ENCODE results near the gene KRT9.
"Not testable (repeated sequence)": the region's sequence is repeated elsewhere in the genome, so short reads cannot be mapped to it uniquely, and the experiment has no call there.

Gene KRT9

GRCh38 chr17:41579484-41580243, 7.8 kb upstream of the KRT9 start:
- H2AFZ ChIP-seq (ENCODE audit: low read length) = peak overlapping the region; percentile 85
- no peak overlapping the region for H3K4me2 ChIP-seq (ENCODE audit: low read depth, low read length, poor library complexity, severe bottlenecking)
- H3K79me2 ChIP-seq (ENCODE audit: insufficient read depth, low read length) = no peaks in the 10 kb centered on the region
- H3K4me1 ChIP-seq (ENCODE audit: insufficient read depth, low read length, poor library complexity, severe bottlenecking) = no peaks in the 10 kb centered on the region
- no peak for TF ChIP-seq EZH2phosphoT487 (IDR thresholded peaks at IDR 0.05; ENCODE audit: borderline replicate concordance)
- TF ChIP-seq, protein P1, sequence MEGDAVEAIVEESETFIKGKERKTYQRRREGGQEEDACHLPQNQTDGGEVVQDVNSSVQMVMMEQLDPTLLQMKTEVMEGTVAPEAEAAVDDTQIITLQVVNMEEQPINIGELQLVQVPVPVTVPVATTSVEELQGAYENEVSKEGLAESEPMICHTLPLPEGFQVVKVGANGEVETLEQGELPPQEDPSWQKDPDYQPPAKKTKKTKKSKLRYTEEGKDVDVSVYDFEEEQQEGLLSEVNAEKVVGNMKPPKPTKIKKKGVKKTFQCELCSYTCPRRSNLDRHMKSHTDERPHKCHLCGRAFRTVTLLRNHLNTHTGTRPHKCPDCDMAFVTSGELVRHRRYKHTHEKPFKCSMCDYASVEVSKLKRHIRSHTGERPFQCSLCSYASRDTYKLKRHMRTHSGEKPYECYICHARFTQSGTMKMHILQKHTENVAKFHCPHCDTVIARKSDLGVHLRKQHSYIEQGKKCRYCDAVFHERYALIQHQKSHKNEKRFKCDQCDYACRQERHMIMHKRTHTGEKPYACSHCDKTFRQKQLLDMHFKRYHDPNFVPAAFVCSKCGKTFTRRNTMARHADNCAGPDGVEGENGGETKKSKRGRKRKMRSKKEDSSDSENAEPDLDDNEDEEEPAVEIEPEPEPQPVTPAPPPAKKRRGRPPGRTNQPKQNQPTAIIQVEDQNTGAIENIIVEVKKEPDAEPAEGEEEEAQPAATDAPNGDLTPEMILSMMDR (conservative IDR thresholded peaks at IDR 0.05; ENCODE audit: low read length) = peak; percentile 74
- no peak overlapping the region for H3K4me3 ChIP-seq (ENCODE audit: low read length, poor library complexity, severe bottlenecking)
- no peaks in the 10 kb centered on the region for H3F3A ChIP-seq (ENCODE audit: low read depth)
- H4K20me1 ChIP-seq (ENCODE audit: insufficient read depth, low read length, poor library complexity, severe bottlenecking) = no peaks in the 10 kb centered on the region
- no peaks in the 10 kb centered on the region for H3K36me3 ChIP-seq (ENCODE audit: insufficient read depth, low read length)
- H3K9me2 ChIP-seq (replicated peaks; ENCODE audit: low read depth, low read length) = no peaks in the 10 kb centered on the region
- no peaks in the 10 kb centered on the region for H3K9me3 ChIP-seq (ENCODE audit: insufficient read depth, low read depth, low read length)
- H3K9ac ChIP-seq (ENCODE audit: low read depth, low read length, poor library complexity, severe bottlenecking) = no peak overlapping the region
- H3K27me3 ChIP-seq (ENCODE audit: insufficient read depth, low read length, poor library complexity, severe bottlenecking) = no peaks in the 10 kb centered on the region

DNA sequence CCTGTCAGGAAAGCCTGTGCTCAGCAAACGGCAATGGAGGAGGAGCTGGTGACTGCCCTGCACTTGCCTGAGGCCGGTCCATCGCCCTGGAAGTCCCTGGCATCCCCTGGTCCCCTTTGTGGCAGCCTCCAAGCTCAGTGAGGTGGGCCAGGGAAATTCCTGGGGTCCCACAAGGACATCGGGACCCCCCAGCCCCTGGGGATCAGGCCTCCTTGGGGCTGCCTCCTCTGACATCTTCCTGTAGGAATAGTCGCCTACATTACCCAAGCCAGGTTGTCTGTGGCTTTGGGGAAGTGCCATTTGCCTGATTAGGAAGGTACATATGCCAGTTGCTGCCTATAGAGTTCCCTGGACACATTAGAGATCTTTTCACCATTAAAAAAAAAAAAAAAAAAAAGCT, 7.1 kb upstream of the KRT9 start:
- H3K27me3 ChIP-seq (ENCODE audit: insufficient read depth, low read length, poor library complexity, severe bottlenecking) = no peaks in the 10 kb centered on the region
- H3F3A ChIP-seq (ENCODE audit: low read depth) = no peaks in the 10 kb centered on the region
- no peak overlapping the region for H3K9ac ChIP-seq (ENCODE audit: low read depth, low read length, poor library complexity, severe bottlenecking)
- no peak overlapping the region for H3K4me2 ChIP-seq (ENCODE audit: low read depth, low read length, poor library complexity, severe bottlenecking)
- TF ChIP-seq, protein P1 (conservative IDR thresholded peaks at IDR 0.05; ENCODE audit: low read length) = no peak
- TF ChIP-seq EZH2phosphoT487 (IDR thresholded peaks at IDR 0.05; ENCODE audit: borderline replicate concordance) = no peak
- no peaks in the 10 kb centered on the region for H3K36me3 ChIP-seq (ENCODE audit: insufficient read depth, low read length)
- no peaks in the 10 kb centered on the region for H3K9me2 ChIP-seq (replicated peaks; ENCODE audit: low read depth, low read length)
- no peaks in the 10 kb centered on the region for H3K9me3 ChIP-seq (ENCODE audit: insufficient read depth, low read depth, low read length)
- H2AFZ ChIP-seq (ENCODE audit: low read length) = peak overlapping the region; percentile 76; the same call in 1 of the 2 replicates
- H3K79me2 ChIP-seq (ENCODE audit: insufficient read depth, low read length) = no peaks in the 10 kb centered on the region
- no peaks in the 10 kb centered on the region for H3K4me1 ChIP-seq (ENCODE audit: insufficient read depth, low read length, poor library complexity, severe bottlenecking)
- H3K4me3 ChIP-seq (ENCODE audit: low read length, poor library complexity, severe bottlenecking) = no peak overlapping the region
- H4K20me1 ChIP-seq (ENCODE audit: insufficient read depth, low read length, poor library complexity, severe bottlenecking) = no peaks in the 10 kb centered on the region

GRCh38 chr17:41578538-41578937, 6.7 kb upstream of the KRT9 start:
- no peaks in the 10 kb centered on the region for H3K79me2 ChIP-seq (ENCODE audit: insufficient read depth, low read length)
- no peak overlapping the region for H3K4me2 ChIP-seq (ENCODE audit: low read depth, low read length, poor library complexity, severe bottlenecking)
- no peaks in the 10 kb centered on the region for H3K9me2 ChIP-seq (replicated peaks; ENCODE audit: low read depth, low read length)
- TF ChIP-seq, protein P1 (conservative IDR thresholded peaks at IDR 0.05; ENCODE audit: low read length) = no peak
- no peaks in the 10 kb centered on the region for H3K9me3 ChIP-seq (ENCODE audit: insufficient read depth, low read depth, low read length)
- H4K20me1 ChIP-seq (ENCODE audit: insufficient read depth, low read length, poor library complexity, severe bottlenecking) = no peaks in the 10 kb centered on the region
- no peak overlapping the region for H2AFZ ChIP-seq (ENCODE audit: low read length)
- no peaks in the 10 kb centered on the region for H3K4me1 ChIP-seq (ENCODE audit: insufficient read depth, low read length, poor library complexity, severe bottlenecking)
- H3K36me3 ChIP-seq (ENCODE audit: insufficient read depth, low read length) = no peaks in the 10 kb centered on the region
- no peaks in the 10 kb centered on the region for H3K27me3 ChIP-seq (ENCODE audit: insufficient read depth, low read length, poor library complexity, severe bottlenecking)
- H3K4me3 ChIP-seq (ENCODE audit: low read length, poor library complexity, severe bottlenecking) = no peak overlapping the region
- no peaks in the 10 kb centered on the region for H3F3A ChIP-seq (ENCODE audit: low read depth)
- H3K9ac ChIP-seq (ENCODE audit: low read depth, low read length, poor library complexity, severe bottlenecking) = no peak overlapping the region

GRCh38 chr17:41576740-41577139, 4.9 kb upstream of the KRT9 start:
- H3K4me3 ChIP-seq (ENCODE audit: low read length, poor library complexity, severe bottlenecking); H2AFZ ChIP-seq (ENCODE audit: low read length); H3K27me3 ChIP-seq (ENCODE audit: insufficient read depth, low read length, poor library complexity, severe bottlenecking); H3K9me2 ChIP-seq (replicated peaks; ENCODE audit: low read depth, low read length); H3K4me2 ChIP-seq (ENCODE audit: low read depth, low read length, poor library complexity, severe bottlenecking); H3K4me1 ChIP-seq (ENCODE audit: insufficient read depth, low read length, poor library complexity, severe bottlenecking); H3K36me3 ChIP-seq (ENCODE audit: insufficient read depth, low read length); H4K20me1 ChIP-seq (ENCODE audit: insufficient read depth, low read length, poor library complexity, severe bottlenecking); H3K9me3 ChIP-seq (ENCODE audit: insufficient read depth, low read depth, low read length); H3K9ac ChIP-seq (ENCODE audit: low read depth, low read length, poor library complexity, severe bottlenecking); H3F3A ChIP-seq (ENCODE audit: low read depth); H3K79me2 ChIP-seq (ENCODE audit: insufficient read depth, low read length): not testable (repeated sequence)
